GM21423 (cell line): ENCODE results near the gene CAPN12.
"Not testable (repeated sequence)": the region's sequence is repeated elsewhere in the genome, so short reads cannot be mapped to it uniquely, and the experiment has no call there.

Experiments used
- ATAC-seq: cut with Tn5 transposase; IDR thresholded peaks from one replicate; pipeline ENCODE4 v1.9.1; 2021; ENCODE audit warnings: mild to moderate bottlenecking, moderate library complexity; ENCODE audit not compliant: unreplicated experiment

The CAPN12 gene

GRCh38 chr19:38770949-38771275 is 26.6 kb upstream of the CAPN12 start:
- ATAC-seq: peak; percentile 64

DNA sequence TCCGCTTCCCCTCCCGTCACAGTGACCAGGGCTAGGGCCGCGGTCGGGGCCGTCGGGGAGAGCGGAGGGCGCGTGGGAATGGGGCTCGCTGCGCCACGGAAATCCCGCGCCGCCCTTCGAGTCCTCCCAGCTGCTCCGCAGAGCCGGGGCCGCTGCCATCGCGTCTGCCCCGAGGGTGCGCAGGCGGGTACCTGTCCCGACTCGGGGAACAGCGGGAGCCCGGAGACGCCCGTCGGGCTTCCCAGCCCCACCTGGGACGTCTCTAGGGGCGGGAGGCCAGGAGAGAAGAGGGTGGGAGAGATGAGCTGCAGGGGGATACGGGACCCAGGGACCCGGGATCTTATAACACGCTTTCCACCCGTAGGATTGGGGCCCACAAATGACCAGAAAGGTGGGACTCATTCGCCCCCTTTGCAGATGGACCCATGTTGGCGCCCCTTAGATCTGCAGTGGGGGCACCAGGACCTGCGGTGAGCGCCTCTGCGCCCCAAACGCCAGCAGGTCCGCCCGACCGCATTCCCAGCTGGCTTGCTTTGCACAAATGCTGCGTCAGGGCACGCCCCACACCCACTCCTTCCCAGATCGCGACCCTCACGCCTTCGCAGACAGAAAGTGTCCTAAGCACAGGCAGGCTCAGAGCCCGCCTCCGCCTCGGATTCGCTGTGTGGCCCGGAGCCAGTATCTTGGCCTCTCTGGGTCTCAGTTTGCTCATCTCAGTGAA is 26.1 kb upstream of the CAPN12 start:
- not testable (repeated sequence) for ATAC-seq

- peak; percentile 68 for ATAC-seq
Observed at GRCh38 chr19:38769635-38770211, 25.4 kb upstream of the CAPN12 start.

DNA sequence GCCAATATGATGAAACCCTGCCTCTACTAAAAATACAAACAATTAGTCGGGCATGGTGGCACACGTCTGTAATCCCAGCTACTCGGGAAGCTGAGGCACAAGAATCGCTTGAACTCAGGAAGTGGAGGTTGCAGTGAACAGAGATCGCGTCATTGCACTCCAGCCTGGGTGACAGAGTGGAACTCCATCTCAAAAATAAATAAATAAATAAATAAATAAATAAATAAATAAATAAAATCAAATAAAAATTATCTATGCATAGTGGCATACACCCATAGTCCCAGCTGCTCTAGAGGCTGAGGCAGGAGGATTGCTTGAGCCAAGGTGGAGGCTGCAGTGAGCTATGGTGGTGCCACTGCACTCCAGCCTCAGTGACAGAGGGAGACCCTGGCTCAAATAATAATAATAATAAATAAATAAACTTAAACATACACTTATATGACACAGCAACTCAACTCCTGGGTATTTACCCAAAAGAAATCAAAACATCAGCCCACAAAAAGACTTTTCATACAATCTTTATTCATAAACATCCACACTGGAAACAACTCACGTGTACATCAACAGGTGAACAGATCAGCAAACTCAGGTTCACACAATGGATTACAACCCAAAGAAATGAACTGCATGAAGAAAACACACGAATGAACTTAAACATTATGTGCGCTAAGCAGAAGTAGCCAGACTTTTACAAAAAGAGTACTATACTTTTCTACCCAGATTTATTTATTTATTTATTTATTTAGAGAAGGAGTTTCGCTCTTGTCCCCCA is 22.2 kb upstream of the CAPN12 start:
- no peak for ATAC-seq

DNA sequence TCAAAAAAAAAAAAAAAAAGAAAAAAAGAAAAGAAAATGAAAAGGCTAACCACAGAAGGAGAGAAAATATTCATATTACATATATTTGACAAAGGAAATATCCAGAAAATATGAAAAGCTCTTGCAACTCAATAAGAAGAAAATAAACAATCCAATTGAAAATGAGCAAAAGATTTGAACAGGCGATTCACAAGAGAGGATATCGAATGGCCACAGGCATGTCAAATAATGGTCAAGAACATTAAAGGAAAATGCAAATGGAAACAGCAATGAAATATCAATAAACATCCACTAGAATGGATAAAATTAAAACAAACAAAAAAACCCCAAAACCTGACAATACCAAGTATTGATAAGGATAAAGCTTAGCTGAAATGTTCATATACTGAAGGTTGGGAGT is 20.9 kb upstream of the CAPN12 start:
- no peak for ATAC-seq

GRCh38 chr19:38763795-38764220 is 19.5 kb upstream of the CAPN12 start:
- ATAC-seq: no peak

GRCh38 chr19:38761884-38762389 is 17.7 kb upstream of the CAPN12 start:
- ATAC-seq: not testable (repeated sequence)

- ATAC-seq: not testable (repeated sequence)
Observed at GRCh38 chr19:38760805-38761517, 16.7 kb upstream of the CAPN12 start.

GRCh38 chr19:38759590-38760003 is 15.3 kb upstream of the CAPN12 start:
- no peak for ATAC-seq

GRCh38 chr19:38754196-38754595 is 9.9 kb upstream of the CAPN12 start:
- ATAC-seq: not testable (repeated sequence)

DNA sequence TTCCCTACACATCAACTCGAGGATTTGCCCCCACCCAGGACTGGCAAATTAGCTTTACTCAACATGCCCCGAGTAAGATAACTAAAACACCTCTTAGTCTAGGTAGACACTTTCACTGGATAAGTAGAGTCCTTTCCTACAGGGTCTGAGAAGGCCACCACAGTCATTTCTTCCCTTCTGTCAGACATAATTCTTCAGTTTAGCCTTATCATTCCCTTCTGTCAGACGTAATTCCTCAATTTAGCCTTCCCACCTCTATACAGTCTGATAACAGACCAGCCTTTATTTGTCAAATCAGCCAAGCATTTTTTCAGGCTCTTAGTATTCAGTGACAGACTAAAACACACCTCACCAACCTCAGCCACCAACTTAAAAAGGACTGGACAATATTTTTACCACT is 9.5 kb upstream of the CAPN12 start:
- not testable (repeated sequence) for ATAC-seq

DNA sequence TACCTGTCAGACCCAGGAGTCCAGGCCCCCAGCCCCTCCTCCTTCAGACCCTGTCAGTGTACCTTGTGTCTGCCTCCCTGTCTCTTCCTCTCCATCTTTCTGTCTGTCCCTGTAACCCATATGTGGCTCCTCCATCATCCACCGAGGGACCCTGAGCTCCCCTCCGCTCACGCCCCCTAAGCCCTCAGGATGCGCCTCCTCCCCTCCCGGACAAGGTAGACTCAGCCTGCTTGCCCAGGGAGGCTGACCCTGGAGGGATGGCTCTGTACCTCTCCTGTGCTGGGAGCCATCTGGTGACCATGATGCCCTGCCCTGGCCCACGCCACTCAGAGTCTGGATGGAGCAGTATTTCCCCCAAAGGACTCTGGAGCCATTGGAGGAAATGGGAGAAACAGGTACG is 1.0 kb upstream of the CAPN12 start:
- ATAC-seq: no peak

- ATAC-seq: no peak
Observed at GRCh38 chr19:38744874-38745273, 600 bp upstream of the CAPN12 start.

GRCh38 chr19:38743394-38744297 is 628 bp downstream of the CAPN12 start:
- no peak for ATAC-seq

DNA sequence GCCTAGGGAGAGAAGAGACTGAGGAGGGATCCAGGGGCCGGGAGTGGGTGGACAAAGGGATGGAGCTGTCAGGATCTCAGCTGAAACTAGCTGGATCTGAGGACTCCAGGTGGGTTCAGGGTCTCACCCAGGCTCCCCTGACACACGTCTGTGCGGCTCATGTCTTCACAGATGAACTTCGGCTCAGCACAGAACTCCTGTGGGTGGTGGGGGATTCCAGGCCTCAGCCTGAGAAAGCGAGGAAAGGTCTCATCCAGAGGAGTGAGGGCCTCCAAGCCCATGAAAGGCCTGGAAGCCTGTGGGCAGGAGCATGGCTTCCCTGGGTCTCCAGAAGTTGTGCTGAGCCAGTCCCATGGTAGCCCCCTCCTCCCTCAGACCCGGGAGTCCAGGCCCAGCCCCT is 1.4 kb downstream of the CAPN12 start:
- no peak for ATAC-seq

GRCh38 chr19:38742296-38742695 is 2.0 kb downstream of the CAPN12 start:
- no peak for ATAC-seq

DNA sequence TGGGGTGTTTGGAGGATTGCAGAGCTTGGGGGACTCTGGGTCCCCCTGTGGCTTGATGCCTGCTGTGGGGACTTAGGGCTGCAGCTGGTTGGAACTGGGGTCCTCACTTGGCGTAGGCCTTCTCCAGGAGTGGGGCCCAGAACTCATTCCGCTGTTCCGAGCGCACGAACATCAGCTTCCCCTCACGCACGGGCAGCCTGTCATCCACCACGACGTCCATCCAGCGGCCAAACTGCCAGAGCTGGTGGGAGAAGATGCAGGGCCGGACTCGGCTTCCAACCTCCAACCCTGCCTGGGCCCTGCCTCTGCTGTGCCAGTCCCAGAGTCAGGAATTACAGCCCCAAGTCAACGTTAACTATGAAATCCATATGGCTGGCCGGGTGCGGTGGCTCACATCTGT is 2.6 kb downstream of the CAPN12 start:
- ATAC-seq: no peak

DNA sequence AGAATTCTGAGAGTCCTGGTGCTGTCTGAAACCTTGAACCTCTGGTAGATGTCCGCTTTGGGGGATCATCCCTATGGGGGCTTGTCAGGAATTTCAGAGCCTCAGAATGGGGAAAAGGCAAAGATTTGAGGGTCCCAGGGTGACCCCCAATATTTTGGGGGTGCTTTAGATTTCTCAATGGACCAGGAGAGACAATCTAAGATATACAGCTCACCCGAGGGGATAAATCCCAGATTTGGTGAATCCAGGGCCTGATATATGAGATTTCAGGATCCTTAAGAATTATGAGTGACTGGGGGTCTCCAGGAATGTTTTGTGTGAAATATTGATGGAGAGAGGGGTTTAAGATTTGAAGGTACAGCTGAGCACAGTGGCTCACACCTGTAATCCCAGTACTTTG is 3.3 kb downstream of the CAPN12 start:
- no peak for ATAC-seq

DNA sequence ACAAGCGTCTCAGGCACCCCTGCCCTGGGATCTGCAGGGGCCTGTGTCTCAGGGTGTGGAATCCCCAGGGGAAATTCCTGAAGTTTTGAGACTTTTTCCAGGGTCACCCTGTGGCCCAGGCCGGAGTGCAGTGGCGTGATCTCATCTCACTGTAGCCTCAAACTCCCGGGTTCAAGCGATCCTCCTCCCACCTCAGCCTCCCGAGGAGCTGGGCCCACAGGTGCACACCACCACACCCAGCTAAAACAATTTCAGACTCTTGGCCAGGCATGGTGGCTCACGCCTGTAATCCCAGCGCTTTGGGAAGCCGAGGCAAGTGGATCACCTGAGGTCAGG is 4.0 kb downstream of the CAPN12 start:
- ATAC-seq: no peak
